Fibroblast of skin of left biceps (primary cell): ENCODE data around the gene LPCAT1.

Source experiments
- DNase-seq, 2 experiments: peaks; one replicate each; pipeline ENCODE4 v3.0.0-alpha.2; 2013; ENCODE audit warnings: low read depth in 2 of 2

LPCAT1 gene

GRCh38 chr5:1445313-1445688, 78.5 kb downstream of the LPCAT1 start, which contains the start of gene SLC6A3:
SLC6A3 (minus strand) TSS chr5:1445440; CDS start chr5:1443197, 2,243 bp downstream.
- no peak for DNase-seq

- no peak for DNase-seq
Measured at GRCh38 chr5:1444361-1445189, 79.2 kb downstream of the LPCAT1 start.

- DNase-seq = no peak
Measured at GRCh38 chr5:1443991-1444360, 79.8 kb downstream of the LPCAT1 start.

- no peak for DNase-seq
Measured at GRCh38 chr5:1443171-1443570, 80.6 kb downstream of the LPCAT1 start.

- no peak for DNase-seq
Measured at GRCh38 chr5:1442222-1443145, 81.3 kb downstream of the LPCAT1 start.

- DNase-seq = no peak
Measured at GRCh38 chr5:1441166-1441865, 82.4 kb downstream of the LPCAT1 start.

- no peak for DNase-seq
Measured at GRCh38 chr5:1440098-1440493, 83.7 kb downstream of the LPCAT1 start.

GRCh38 chr5:1439388-1440097, 84.2 kb downstream of the LPCAT1 start:
- DNase-seq = no peak

GRCh38 chr5:1438871-1439270, 84.9 kb downstream of the LPCAT1 start:
- DNase-seq = no peak

GRCh38 chr5:1437876-1438559, 85.7 kb downstream of the LPCAT1 start:
- DNase-seq = no peak

GRCh38 chr5:1437226-1437829, 86.4 kb downstream of the LPCAT1 start:
- DNase-seq = no peak

GRCh38 chr5:1436681-1437080, 87.1 kb downstream of the LPCAT1 start:
- no peak for DNase-seq

- no peak for DNase-seq
Measured at GRCh38 chr5:1436036-1436435, 87.7 kb downstream of the LPCAT1 start.

GRCh38 chr5:1435369-1435768, 88.4 kb downstream of the LPCAT1 start:
- DNase-seq = no peak

- DNase-seq = no peak
Measured at GRCh38 chr5:1432296-1432695, 91.5 kb downstream of the LPCAT1 start.

GRCh38 chr5:1431896-1432295, 91.9 kb downstream of the LPCAT1 start:
- DNase-seq = no peak

GRCh38 chr5:1431021-1431811, 92.5 kb downstream of the LPCAT1 start:
- DNase-seq = no peak

- no peak for DNase-seq
Measured at GRCh38 chr5:1430121-1430795, 93.5 kb downstream of the LPCAT1 start.

GRCh38 chr5:1429496-1429895, 94.3 kb downstream of the LPCAT1 start:
- DNase-seq = no peak
